ENCODE measurements around the gene PRAMEF15. TPM values are rescaled to one million over a fixed set of nuclear protein-coding genes. Genes with fewer than 3 reads are reported as not detected.
A peak's percentile ranks its signal among the peaks of the same experiment; 100 is the strongest.
"Not testable (repeated sequence)": the region's sequence is repeated elsewhere in the genome, so short reads cannot be mapped to it uniquely, and the experiment has no call there.

Gene PRAMEF15
- total RNA-seq: not detected
- not detected for polyA plus RNA-seq
- long read RNA-seq, donor 1: 0 reads
- long read RNA-seq, donor 2: 0 reads
- long read RNA-seq, donor 3: 0 reads

- H3K4me3 ChIP-seq; H3K9me3 ChIP-seq; ATAC-seq; DNase-seq; H3K27me3 ChIP-seq; H3K36me3 ChIP-seq; H3K4me1 ChIP-seq; intact Hi-C loops (cut with DNase I); H3K27ac ChIP-seq: not testable (repeated sequence)
- 42 to 46% methylated on average over 2 to 3 of the region's 4 CpGs for WGBS, 2 donors
These were observed at the start of gene PRAMEF15 for GRCh38 chr1:13315281-13315680. PRAMEF15 (plus strand) TSS chr1:13315581; CDS start chr1:13318408, 2,827 bp downstream.

- H3K4me3 ChIP-seq; ATAC-seq; H3K9me3 ChIP-seq; H3K36me3 ChIP-seq; DNase-seq; intact Hi-C loops (cut with DNase I); H3K27me3 ChIP-seq; H3K27ac ChIP-seq; H3K4me1 ChIP-seq: not testable (repeated sequence)
- WGBS, 2 donors: 50 to 51% methylated on average over 2 to 4 of the region's 6 CpGs
- TF ChIP-seq CTCF (IDR thresholded peaks at IDR 0.05): peak in 1 of 9 donors; percentile 8
These were observed 38.4 kb upstream of the PRAMEF15 start for GRCh38 chr1:13277016-13277415.

GRCh38 chr1:13279617-13280016 is 35.8 kb upstream of the PRAMEF15 start:
- H3K27ac ChIP-seq; intact Hi-C loops (cut with DNase I); DNase-seq; H3K36me3 ChIP-seq; H3K4me3 ChIP-seq; H3K4me1 ChIP-seq; H3K27me3 ChIP-seq; ATAC-seq; H3K9me3 ChIP-seq: not testable (repeated sequence)
- WGBS, 2 donors: 71 to 72% methylated on average over 3 of the region's 3 CpGs

GRCh38 chr1:13285037-13285436 is 30.3 kb upstream of the PRAMEF15 start, which contains the start of gene PRAMEF8:
PRAMEF8 (minus strand) TSS chr1:13285137; CDS start chr1:13284091, 1,046 bp downstream.
- WGBS, 2 donors: no CpG with 5 or more reads among the region's 1 CpG
- H3K9me3 ChIP-seq; ATAC-seq; H3K4me3 ChIP-seq; H3K27me3 ChIP-seq; H3K27ac ChIP-seq; H3K4me1 ChIP-seq; DNase-seq; intact Hi-C loops (cut with DNase I); H3K36me3 ChIP-seq: not testable (repeated sequence)

- H3K4me3 ChIP-seq; ATAC-seq; H3K36me3 ChIP-seq; DNase-seq; H3K27ac ChIP-seq; H3K9me3 ChIP-seq; intact Hi-C loops (cut with DNase I); H3K27me3 ChIP-seq; H3K4me1 ChIP-seq: not testable (repeated sequence)
- 59 to 76% methylated on average over 1 to 2 of the region's 3 CpGs for WGBS, 2 donors
These were observed 26.4 kb upstream of the PRAMEF15 start for GRCh38 chr1:13289030-13289429.

GRCh38 chr1:13297216-13297931 is 18.0 kb upstream of the PRAMEF15 start:
- H3K27me3 ChIP-seq; ATAC-seq; intact Hi-C loops (cut with DNase I); H3K9me3 ChIP-seq; H3K4me3 ChIP-seq; H3K27ac ChIP-seq; DNase-seq; H3K36me3 ChIP-seq; H3K4me1 ChIP-seq: not testable (repeated sequence)
- WGBS, 2 donors: 89 to 93% methylated on average over 2 of the region's 5 CpGs

GRCh38 chr1:13298699-13299098 is 16.7 kb upstream of the PRAMEF15 start:
- H3K27ac ChIP-seq; H3K9me3 ChIP-seq; H3K36me3 ChIP-seq; intact Hi-C loops (cut with DNase I); DNase-seq; ATAC-seq; H3K27me3 ChIP-seq; H3K4me1 ChIP-seq; H3K4me3 ChIP-seq: not testable (repeated sequence)
- WGBS, 2 donors: 98% methylated on average over 9 of the region's 27 CpGs; no CpG with 5 or more reads in 1 of the 2 donors

GRCh38 chr1:13302197-13302596 is 13.2 kb upstream of the PRAMEF15 start:
- H3K9me3 ChIP-seq; H3K27ac ChIP-seq; H3K4me3 ChIP-seq; ATAC-seq; intact Hi-C loops (cut with DNase I); DNase-seq; H3K27me3 ChIP-seq; H3K36me3 ChIP-seq; H3K4me1 ChIP-seq: not testable (repeated sequence)

GRCh38 chr1:13303239-13303638 is 12.1 kb upstream of the PRAMEF15 start, which contains the start of gene PRAMEF33:
PRAMEF33 (plus strand) TSS chr1:13303539; CDS start chr1:13305955, 2,416 bp downstream.
- H3K36me3 ChIP-seq; DNase-seq; intact Hi-C loops (cut with DNase I); H3K27me3 ChIP-seq; ATAC-seq; H3K27ac ChIP-seq; H3K4me1 ChIP-seq; H3K9me3 ChIP-seq; H3K4me3 ChIP-seq: not testable (repeated sequence)
- no CpG with 5 or more reads among the region's 1 CpG for WGBS, 2 donors

- intact Hi-C loops (cut with DNase I); H3K27me3 ChIP-seq; DNase-seq; H3K9me3 ChIP-seq; H3K36me3 ChIP-seq; H3K4me1 ChIP-seq; ATAC-seq; H3K4me3 ChIP-seq; H3K27ac ChIP-seq: not testable (repeated sequence)
- 79 to 84% methylated on average over 8 of the region's 8 CpGs for WGBS, 2 donors
These were observed 27.1 kb downstream of the PRAMEF15 start for GRCh38 chr1:13342496-13342895.

Measured in heart right ventricle (tissue), 16 donors.